NCI-H1436 treated with DMSO at 0.1 percent for 48 hours (cell line): ENCODE data around the gene ACD.

Experiments
- DNase-seq: peaks from one replicate; lab custom pipeline; 2025; lab: John Stamatoyannopoulos, UW

Gene ACD

GRCh38 chr16:67661886-67662652, 2.0 kb upstream of the ACD start:
- DNase-seq, result no peak

GRCh38 chr16:67661101-67661761, 1.2 kb upstream of the ACD start:
- DNase-seq, result no peak

- DNase-seq, result peak; percentile 75
Observed at GRCh38 chr16:67660564-67661028, 536 bp upstream of the ACD start, which contains the start of gene PARD6A. Gene PARD6A, plus strand, starts transcription at chr16:67660960. Its CDS starts 79 bp downstream, at chr16:67661039.

- no peak for DNase-seq
Observed at GRCh38 chr16:67658849-67659674, 998 bp downstream of the ACD start.

- DNase-seq, result no peak
Observed at GRCh38 chr16:67657751-67658518, 2.1 kb downstream of the ACD start.

- DNase-seq, result no peak
Observed at GRCh38 chr16:67657017-67657608, 2.9 kb downstream of the ACD start.

GRCh38 chr16:67656344-67657016, 3.6 kb downstream of the ACD start:
- DNase-seq, result no peak

GRCh38 chr16:67655363-67655762, 4.7 kb downstream of the ACD start:
- no peak for DNase-seq

GRCh38 chr16:67654403-67654911, 5.6 kb downstream of the ACD start:
- no peak for DNase-seq

GRCh38 chr16:67653789-67654402, 6.2 kb downstream of the ACD start:
- no peak for DNase-seq

- no peak for DNase-seq
Observed at GRCh38 chr16:67653128-67653788, 6.8 kb downstream of the ACD start.

GRCh38 chr16:67652578-67653127, 7.4 kb downstream of the ACD start:
- DNase-seq, result no peak

- no peak for DNase-seq
Observed at GRCh38 chr16:67651847-67652246, 8.2 kb downstream of the ACD start.

- DNase-seq, result no peak
Observed at GRCh38 chr16:67651039-67651438, 9.0 kb downstream of the ACD start.

GRCh38 chr16:67650023-67650422, 10.0 kb downstream of the ACD start:
- no peak for DNase-seq

- no peak for DNase-seq
Observed at GRCh38 chr16:67649494-67649931, 10.5 kb downstream of the ACD start.

- DNase-seq, result no peak
Observed at GRCh38 chr16:67648764-67649407, 11.2 kb downstream of the ACD start.

- DNase-seq, result no peak
Observed at GRCh38 chr16:67648088-67648763, 11.8 kb downstream of the ACD start.
